Activated CD4-positive, alpha-beta memory T cell treated with anti-CD3 and anti-CD28 coated beads, Interleukin-2, amount 10 ng/mL, durations not matched to agents 7 days and 5 days (primary cell): ENCODE results near the gene MTHFD2L. TPM values are rescaled to one million over a fixed set of nuclear protein-coding genes. Genes with fewer than 3 reads are reported as not detected.

ENCODE experiments used
- CTCF ChIA-PET: fragments of 350-600 bp; sonication (Branson Sonifier 250); formaldehyde crosslinking; loops from one replicate; lab custom pipeline; 2021; ENCODE audit warnings: antibody characterized with exemption, inconsistent platforms; lab: Charles Lee
- POLR2A ChIA-PET: fragments of 350-600 bp; sonication (Branson Sonifier 250); formaldehyde crosslinking; loops from one replicate; lab custom pipeline; 2021; ENCODE audit warnings: antibody characterized with exemption; lab: Charles Lee
- DNase-seq: peaks from one replicate; pipeline ENCODE4 v3.0.0-alpha.2; 2020
- H3K27ac Mint-ChIP-seq: one replicate; pipeline ENCODE4 v1.8.0; 2021; ENCODE audit warnings: mild to moderate bottlenecking, mixed read lengths
- H3K27me3 Mint-ChIP-seq: one replicate; pipeline ENCODE4 v1.8.0; 2021; ENCODE audit warnings: mixed read lengths
- H3K36me3 Mint-ChIP-seq: one replicate; pipeline ENCODE4 v1.8.0; 2021; ENCODE audit warnings: low read depth, mixed read lengths
- H3K4me1 Mint-ChIP-seq: one replicate; pipeline ENCODE4 v1.8.0; 2021; ENCODE audit warnings: mixed read lengths
- H3K4me3 Mint-ChIP-seq: one replicate; pipeline ENCODE4 v1.8.0; 2021; ENCODE audit warnings: mild to moderate bottlenecking, mixed read lengths
- H3K9me3 Mint-ChIP-seq: one replicate; pipeline ENCODE4 v1.8.0; 2021; ENCODE audit warnings: mixed read lengths
- total RNA-seq, 2 experiments: library from RNA; stranded (reverse); gene quantifications; one replicate each; pipeline ENCODE4 v1.2.3, GENCODE V29; 2021

Gene MTHFD2L
- total RNA-seq, 2 experiments from 2014 or later: 3.9 to 4.8 TPM

DNA sequence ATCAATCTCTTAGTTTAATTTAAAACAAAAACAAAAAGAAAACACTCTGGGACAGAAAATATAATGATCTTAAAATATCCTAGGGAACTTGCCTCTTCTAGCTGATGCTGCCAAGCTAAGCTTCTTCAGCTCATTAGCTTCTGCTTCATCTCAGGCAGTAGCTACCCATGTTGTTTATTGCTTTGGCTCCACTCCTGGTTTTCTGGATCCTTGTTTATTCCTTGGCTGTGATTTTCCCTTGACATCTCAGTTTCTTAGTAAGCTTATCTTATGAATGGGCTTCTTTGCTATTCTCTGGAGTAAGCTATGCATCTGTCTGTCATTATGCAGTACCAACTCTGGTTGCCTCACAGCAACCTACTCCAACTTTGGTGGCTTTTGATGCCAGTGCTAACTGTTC lies 5.1 kb upstream of the MTHFD2L start:
- Mint-ChIP-seq H3K36me3 (no peaks in the 10 kb centered on the region), H3K27me3 (peaks cover 35% of the 10 kb centered on the region), H3K9me3 (no peaks in the 10 kb centered on the region), H3K4me3 (no peak overlapping the region), H3K27ac (no peak overlapping the region), H3K4me1 (peaks cover 7% of the 10 kb centered on the region)
- DNase-seq: no peak
- ChIA-PET POLR2A (no interaction called here), CTCF (interaction anchor here (0.7 to 1.6 kb wide), 3 partner anchors 10 to 18 kb away, joined by 3 read pairs; no protein-coding TSS in a partner anchor)

DNA sequence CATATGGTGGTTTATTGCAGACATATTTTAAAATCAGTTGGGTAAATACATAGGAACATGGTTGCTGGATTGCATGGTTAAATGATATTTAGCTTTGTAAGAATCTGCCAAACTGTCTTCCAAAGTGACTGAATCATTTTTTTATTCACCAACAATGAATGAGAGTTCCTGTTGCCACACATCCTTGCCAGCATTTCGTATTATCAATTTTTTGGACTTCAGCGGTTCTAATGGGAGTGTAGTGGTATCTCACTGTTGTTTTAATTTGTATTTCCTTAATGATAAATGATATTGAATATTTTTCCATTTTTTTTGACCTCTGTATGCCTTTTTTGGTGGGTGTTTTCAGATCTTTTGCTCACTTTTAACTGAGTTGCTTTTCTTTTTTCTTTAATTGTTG lies 1.4 kb upstream of the MTHFD2L start:
- peak overlapping the region; percentile 1 for H3K4me3 Mint-ChIP-seq
- ChIA-PET POLR2A (no interaction called here), CTCF (no interaction called here)
- H3K36me3 Mint-ChIP-seq: peaks cover 10% of the 10 kb centered on the region
- H3K27ac Mint-ChIP-seq: no peak overlapping the region
- no peaks in the 10 kb centered on the region for H3K9me3 Mint-ChIP-seq
- DNase-seq: no peak
- H3K27me3 Mint-ChIP-seq: peaks cover 27% of the 10 kb centered on the region
- H3K4me1 Mint-ChIP-seq: peaks cover 20% of the 10 kb centered on the region

DNA sequence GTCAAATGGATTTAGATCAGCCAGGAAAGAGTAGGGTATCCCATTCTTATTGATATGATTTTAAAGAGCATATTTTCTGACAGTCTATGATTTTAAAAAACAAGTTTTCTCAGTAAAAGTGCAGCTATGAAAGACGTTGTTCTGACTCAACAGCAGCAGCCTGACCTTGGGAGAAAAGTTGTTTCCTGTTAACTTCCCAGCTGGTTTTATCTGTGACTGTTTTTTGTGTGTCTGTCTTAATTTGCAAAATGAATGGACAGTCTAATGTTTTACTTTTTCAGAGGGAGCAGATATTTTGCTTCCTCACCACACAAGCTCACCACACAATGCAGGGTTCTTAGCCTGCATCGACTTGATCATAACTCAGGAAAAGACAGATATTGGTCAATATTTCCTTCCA lies 764 bp upstream of the MTHFD2L start:
- H3K4me1 Mint-ChIP-seq: peaks cover 20% of the 10 kb centered on the region
- peaks cover 17% of the 10 kb centered on the region for H3K36me3 Mint-ChIP-seq
- no peaks in the 10 kb centered on the region for H3K9me3 Mint-ChIP-seq
- ChIA-PET POLR2A (no interaction called here), CTCF (no interaction called here)
- H3K27me3 Mint-ChIP-seq: peaks cover 27% of the 10 kb centered on the region
- no peak for DNase-seq
- no peak overlapping the region for H3K27ac Mint-ChIP-seq
- peak overlapping the region; percentile 83 for H3K4me3 Mint-ChIP-seq

- POLR2A ChIA-PET: no interaction called here
- H3K9me3 Mint-ChIP-seq: no peaks in the 10 kb centered on the region
These were observed 686 bp downstream of the MTHFD2L start for GRCh38 chr4:74158466-74159142.

DNA sequence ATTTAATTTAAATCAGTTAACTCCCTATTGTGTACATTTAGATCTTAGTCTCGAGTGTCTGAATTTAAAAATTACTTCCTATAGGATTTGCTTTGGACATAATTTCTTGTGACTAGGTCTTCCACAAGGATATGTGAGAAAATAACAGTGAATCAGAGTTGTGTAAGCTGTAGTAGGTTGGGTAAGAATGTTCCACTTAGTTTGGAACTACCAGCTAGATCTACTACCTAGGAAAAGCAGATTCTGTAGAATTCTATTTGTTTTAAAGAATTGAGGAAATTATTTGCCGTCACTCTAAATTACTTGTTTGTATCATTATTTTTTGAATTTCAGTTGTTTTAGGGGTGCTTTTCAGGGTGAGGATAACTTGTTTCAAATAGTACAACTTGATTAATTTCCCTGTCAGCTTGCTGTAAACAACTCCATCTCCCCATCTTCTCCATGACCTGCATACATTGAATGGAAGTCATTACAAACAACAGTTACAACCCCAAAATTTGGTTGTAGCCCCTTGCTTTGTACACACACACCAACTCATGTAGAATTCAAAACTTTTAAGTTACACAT lies 1.3 kb downstream of the MTHFD2L start:
- peaks cover 14% of the 10 kb centered on the region for H3K27me3 Mint-ChIP-seq
- POLR2A ChIA-PET: no interaction called here
- peak overlapping the region; percentile 72 for H3K27ac Mint-ChIP-seq
- DNase-seq: no peak
- H3K4me3 Mint-ChIP-seq: peak overlapping the region; percentile 81
- H3K9me3 Mint-ChIP-seq: no peaks in the 10 kb centered on the region
- peaks cover 20% of the 10 kb centered on the region for H3K4me1 Mint-ChIP-seq
- peaks cover 19% of the 10 kb centered on the region for H3K36me3 Mint-ChIP-seq
- CTCF ChIA-PET: no interaction called here

More at GRCh38 chr4:74158466-74159142, 686 bp downstream of the MTHFD2L start:
- Mint-ChIP-seq H3K27me3 (peaks cover 18% of the 10 kb centered on the region), H3K27ac (peak overlapping the region; percentile 72), H3K4me3 (peak overlapping the region; percentile 81), H3K36me3 (peaks cover 18% of the 10 kb centered on the region), H3K4me1 (peaks cover 20% of the 10 kb centered on the region)
- DNase-seq: no peak
- CTCF ChIA-PET: no interaction called here

DNA sequence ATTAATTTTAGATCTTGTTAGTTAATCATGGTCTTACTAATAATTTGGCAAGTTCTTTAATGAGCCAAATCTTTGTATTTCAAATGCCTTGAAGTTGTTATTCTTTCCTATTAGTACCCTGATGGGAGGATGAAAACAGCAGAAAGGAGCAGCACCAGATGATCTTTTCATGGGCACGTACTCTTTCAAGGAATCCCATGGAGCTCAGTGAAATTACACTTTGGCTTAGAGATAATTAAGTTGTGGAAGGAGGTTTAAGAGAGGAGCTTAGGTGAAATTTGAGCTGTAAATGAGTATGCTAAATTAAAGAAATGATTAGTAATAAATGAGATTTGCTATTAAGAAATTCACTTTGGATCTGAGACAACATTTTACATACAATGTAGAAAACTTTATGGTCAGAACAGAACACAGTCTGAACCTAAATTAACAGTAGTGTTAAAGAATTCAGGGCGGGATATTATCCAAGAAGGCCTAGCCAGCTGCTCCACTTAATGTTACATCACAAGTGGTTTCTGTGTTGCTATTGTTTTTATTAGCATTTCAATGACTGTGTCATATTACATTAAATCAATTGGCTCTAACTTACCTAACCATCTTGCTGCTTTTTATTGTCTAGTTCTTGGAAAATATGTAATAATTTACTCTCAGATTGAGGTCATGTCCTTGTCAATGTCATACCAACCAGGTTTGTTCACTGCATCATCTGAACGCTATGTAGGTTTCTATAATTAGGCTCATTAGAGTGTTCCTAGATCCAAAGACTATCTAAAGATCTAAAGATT lies 3.9 kb downstream of the MTHFD2L start:
- Mint-ChIP-seq H3K9me3 (no peaks in the 10 kb centered on the region), H3K36me3 (peaks cover 29% of the 10 kb centered on the region), H3K27ac (no peak overlapping the region), H3K27me3 (peaks cover 3% of the 10 kb centered on the region), H3K4me3 (no peak overlapping the region), H3K4me1 (peaks cover 19% of the 10 kb centered on the region)
- DNase-seq: no peak
- POLR2A ChIA-PET: interaction anchor here (0.7 kb wide), 1 partner anchor 236 kb away, joined by 3 read pairs; no protein-coding TSS in a partner anchor
- CTCF ChIA-PET: no interaction called here

DNA sequence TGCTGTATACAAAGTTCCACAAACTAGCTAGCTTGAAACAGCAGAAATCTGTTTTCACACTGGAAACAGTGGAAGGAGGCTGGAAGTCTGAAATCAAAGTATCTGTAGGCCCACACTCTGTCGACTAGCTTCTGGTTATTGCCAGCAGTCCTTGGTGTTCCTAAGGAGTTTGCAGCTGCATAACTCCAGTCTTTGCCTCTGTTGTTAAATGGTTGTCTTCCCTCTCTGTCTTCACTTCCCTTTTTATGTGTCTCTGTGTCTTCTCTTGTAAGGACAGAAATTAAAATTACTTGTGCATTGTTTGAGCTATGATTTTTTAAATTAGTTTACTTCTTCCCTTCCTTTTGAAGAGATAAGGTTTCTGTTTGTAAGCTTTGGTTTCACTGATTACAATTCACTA lies 8.2 kb downstream of the MTHFD2L start:
- H3K27me3 Mint-ChIP-seq: no peaks in the 10 kb centered on the region
- H3K4me1 Mint-ChIP-seq: no peaks in the 10 kb centered on the region
- H3K27ac Mint-ChIP-seq: no peak overlapping the region
- no peak for DNase-seq
- ChIA-PET POLR2A (no interaction called here), CTCF (no interaction called here)
- H3K9me3 Mint-ChIP-seq: no peaks in the 10 kb centered on the region
- H3K36me3 Mint-ChIP-seq: peaks cover 23% of the 10 kb centered on the region
- no peak overlapping the region for H3K4me3 Mint-ChIP-seq

- peaks cover 16% of the 10 kb centered on the region for H3K36me3 Mint-ChIP-seq
- CTCF ChIA-PET: no interaction called here
- no peaks in the 10 kb centered on the region for H3K27me3 Mint-ChIP-seq
- H3K27ac Mint-ChIP-seq: no peak overlapping the region
- no peak overlapping the region for H3K4me3 Mint-ChIP-seq
- POLR2A ChIA-PET: no interaction called here
- no peak for DNase-seq
- no peaks in the 10 kb centered on the region for H3K9me3 Mint-ChIP-seq
- no peaks in the 10 kb centered on the region for H3K4me1 Mint-ChIP-seq
These were observed 8.9 kb downstream of the MTHFD2L start for GRCh38 chr4:74166818-74167217.

DNA sequence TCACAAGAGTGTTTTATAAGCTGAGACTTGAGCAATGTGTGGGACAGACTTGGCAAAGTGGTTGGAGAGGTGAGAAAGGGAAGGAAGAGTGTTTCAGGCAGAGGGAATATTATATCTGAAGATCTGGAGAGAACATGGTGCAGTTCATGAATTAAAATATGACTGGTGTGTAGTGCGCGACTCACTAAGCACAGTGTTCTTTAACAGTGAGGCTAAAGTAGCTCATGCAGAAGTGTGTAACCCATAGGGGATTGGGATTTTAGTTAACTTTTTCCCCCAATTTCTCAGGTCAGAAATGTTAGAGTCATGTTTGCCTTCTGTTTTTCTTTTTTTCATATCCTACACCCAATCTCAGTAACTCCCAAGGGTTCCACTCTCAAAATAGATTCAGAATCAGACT lies 9.7 kb downstream of the MTHFD2L start:
- no peak overlapping the region for H3K4me3 Mint-ChIP-seq
- H3K27ac Mint-ChIP-seq: no peak overlapping the region
- no peaks in the 10 kb centered on the region for H3K9me3 Mint-ChIP-seq
- DNase-seq: no peak
- POLR2A ChIA-PET: no interaction called here
- CTCF ChIA-PET: no interaction called here
- no peaks in the 10 kb centered on the region for H3K4me1 Mint-ChIP-seq
- peaks cover 12% of the 10 kb centered on the region for H3K36me3 Mint-ChIP-seq
- H3K27me3 Mint-ChIP-seq: no peaks in the 10 kb centered on the region

GRCh38 chr4:74168841-74169240 lies 10.9 kb downstream of the MTHFD2L start:
- CTCF ChIA-PET: interaction anchor here (1.2 kb wide), 1 partner anchor 14 kb away, joined by 3 read pairs; no protein-coding TSS in a partner anchor
- no peak overlapping the region for H3K4me3 Mint-ChIP-seq
- no peaks in the 10 kb centered on the region for H3K27me3 Mint-ChIP-seq
- POLR2A ChIA-PET: no interaction called here
- H3K4me1 Mint-ChIP-seq: no peaks in the 10 kb centered on the region
- no peak overlapping the region for H3K27ac Mint-ChIP-seq
- no peaks in the 10 kb centered on the region for H3K9me3 Mint-ChIP-seq
- DNase-seq: no peak
- peaks cover 12% of the 10 kb centered on the region for H3K36me3 Mint-ChIP-seq

DNA sequence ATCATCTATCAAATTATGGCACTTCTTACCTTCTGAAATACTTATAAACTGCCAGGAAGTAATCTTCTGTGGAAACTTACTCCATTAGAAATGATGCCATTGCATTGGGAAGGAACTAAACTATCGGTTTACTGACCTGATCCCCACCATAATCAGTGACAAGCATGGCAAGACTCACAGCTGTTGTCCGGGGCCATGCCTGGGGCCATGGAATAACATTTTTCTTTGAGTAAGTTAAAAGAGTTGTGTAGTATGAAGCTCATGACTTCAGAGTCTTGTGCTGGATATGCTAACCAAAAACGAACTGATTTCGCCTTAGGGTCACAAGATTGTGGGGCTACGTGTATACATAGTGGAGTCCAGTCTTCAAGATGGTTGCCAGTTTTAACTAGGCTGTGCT lies 15.4 kb downstream of the MTHFD2L start:
- Mint-ChIP-seq H3K27me3 (no peaks in the 10 kb centered on the region), H3K9me3 (no peaks in the 10 kb centered on the region), H3K27ac (no peak overlapping the region), H3K36me3 (no peaks in the 10 kb centered on the region), H3K4me3 (no peak overlapping the region), H3K4me1 (no peaks in the 10 kb centered on the region)
- POLR2A ChIA-PET: no interaction called here
- CTCF ChIA-PET: no interaction called here
- no peak for DNase-seq

DNA sequence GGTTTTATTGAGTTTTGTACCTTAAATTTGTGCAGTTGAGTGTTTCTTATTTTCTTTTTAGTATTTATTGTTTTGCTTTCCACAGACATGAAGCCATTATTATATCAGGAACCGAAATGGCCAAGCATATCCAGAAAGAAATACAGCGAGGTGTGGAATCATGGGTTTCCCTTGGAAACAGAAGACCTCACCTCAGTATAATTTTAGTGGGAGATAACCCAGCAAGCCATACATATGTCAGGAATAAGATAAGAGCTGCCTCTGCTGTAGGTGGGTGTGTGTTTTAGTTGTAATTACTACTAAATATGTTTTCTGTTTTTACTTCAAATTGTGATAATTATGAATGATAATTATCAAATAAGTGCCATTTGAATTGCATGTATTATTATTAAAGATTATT lies 16.5 kb downstream of the MTHFD2L start:
- no peak for DNase-seq
- Mint-ChIP-seq H3K4me3 (no peak overlapping the region), H3K27me3 (no peaks in the 10 kb centered on the region), H3K27ac (no peak overlapping the region), H3K36me3 (no peaks in the 10 kb centered on the region), H3K9me3 (no peaks in the 10 kb centered on the region), H3K4me1 (no peaks in the 10 kb centered on the region)
- ChIA-PET CTCF (no interaction called here), POLR2A (no interaction called here)

DNA sequence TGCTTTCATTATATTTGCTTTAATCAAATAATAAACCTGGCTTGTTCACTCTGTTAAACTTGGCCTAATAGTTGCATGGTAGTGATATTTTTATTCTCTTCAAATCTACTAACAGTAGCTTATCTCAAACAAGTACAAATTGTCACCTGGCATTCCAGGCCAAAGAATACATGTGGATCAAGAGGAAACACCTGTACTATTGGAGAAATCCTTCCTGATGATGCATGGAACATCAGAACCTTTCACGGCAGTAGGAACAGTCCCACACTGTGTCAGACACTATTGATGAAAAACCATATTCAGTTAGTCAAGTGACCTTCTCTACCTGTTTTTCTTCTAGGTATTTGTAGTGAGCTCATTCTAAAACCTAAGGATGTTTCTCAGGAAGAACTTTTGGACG lies 17.0 kb downstream of the MTHFD2L start:
- CTCF ChIA-PET: no interaction called here
- Mint-ChIP-seq H3K27ac (no peak overlapping the region), H3K36me3 (no peaks in the 10 kb centered on the region), H3K27me3 (no peaks in the 10 kb centered on the region), H3K4me3 (no peak overlapping the region), H3K4me1 (no peaks in the 10 kb centered on the region), H3K9me3 (no peaks in the 10 kb centered on the region)
- POLR2A ChIA-PET: no interaction called here
- no peak for DNase-seq
